Posterior vena cava (tissue), 2 donors: ENCODE measurements around the gene C1QTNF1. TPM values are rescaled to one million over a fixed set of nuclear protein-coding genes. Genes with fewer than 3 reads are reported as not detected.
A peak's percentile ranks its signal among the peaks of the same experiment; 100 is the strongest.

Experiments
- DNase-seq: peaks from one replicate; pipeline ENCODE4 v3.0.0-alpha.2; 2020; ENCODE audit warnings: low spot score
- intact Hi-C, 2 donors: fragments of 100-400 bp; cut with DNase I; formaldehyde crosslinking; loops; one replicate each; pipeline versions ENCODE4 v1.14.1 to v1.14.2; 2022 to 2023
- long read RNA-seq, 2 donors: library from polyadenylated mRNA; unstranded; transcript quantifications; one replicate each; pipeline ENCODE4 v2.0.0, GENCODE V29; 2020 to 2021
- total RNA-seq, 2 donors: library from RNA; stranded (reverse); fragmentation: NEBNext Ultra II Directional; extraction: Animal tissue kit (Norgen Biotek cat#: 25700); gene quantifications; one replicate each; pipeline ENCODE4 v1.2.1, GENCODE V29; 2021
- donor health status: DM: yes; HTN: yes; CAD: no.
- donor health status: DM: yes; HTN: yes; CAD: no.

C1QTNF1 gene
- total RNA-seq, result 100 to 1,000 TPM; 172 to 261 TPM
- long read RNA-seq, donor 1, transcript C1QTNF1-206 (4 exons, 1,672 nt), result major isoform, 23 of 77 reads
- long read RNA-seq, donor 1, partial matches to known transcripts, result 44 of 77 reads
- long read RNA-seq, donor 1, other reads (novel, unspliced or antisense), result 1 of 77 reads
- long read RNA-seq, donor 2, transcript C1QTNF1-206 (4 exons, 1,672 nt), result major isoform, 13 of 40 reads
- long read RNA-seq, donor 2, partial matches to known transcripts, result 20 of 40 reads
- long read RNA-seq, donor 2, other reads (novel, unspliced or antisense), result 2 of 40 reads

GRCh38 chr17:79023886-79024771 is at the start of gene C1QTNF1:
C1QTNF1 (plus strand) TSS chr17:79024169; CDS start chr17:79043969, 19,800 bp downstream.
- DNase-seq, result peak; percentile 91
- intact Hi-C loops, result no loop called here

- intact Hi-C loops, result loop anchor here (2.0 to 5.0 kb wide), 2 partner anchors 78 to 113 kb away; no protein-coding TSS in a partner anchor
- peak; percentile 92 for DNase-seq
Measured at GRCh38 chr17:78974635-78975591, 49.1 kb upstream of the C1QTNF1 start.

- DNase-seq, result no peak
- intact Hi-C loops, result no loop called here
Measured at GRCh38 chr17:78976907-78977680, 46.9 kb upstream of the C1QTNF1 start.

- DNase-seq, result no peak
- intact Hi-C loops, result no loop called here
Measured at GRCh38 chr17:78977681-78977943, 46.4 kb upstream of the C1QTNF1 start.

- intact Hi-C loops, result no loop called here
- DNase-seq, result no peak
Measured at GRCh38 chr17:78977997-78978973, 45.7 kb upstream of the C1QTNF1 start.

GRCh38 chr17:78979780-78980623 is 44.0 kb upstream of the C1QTNF1 start, which contains the start of gene LGALS3BP:
LGALS3BP (minus strand) TSS chr17:78979923; CDS start chr17:78977191, 2,732 bp downstream.
- peak; percentile 87 for DNase-seq

GRCh38 chr17:78980624-78980972 is 43.4 kb upstream of the C1QTNF1 start:
- no peak for DNase-seq
- intact Hi-C loops, result no loop called here

More at GRCh38 chr17:78979780-78980623, 44.0 kb upstream of the C1QTNF1 start, which contains the start of gene LGALS3BP:
- intact Hi-C loops, result no loop called here

- intact Hi-C loops, result no loop called here
Measured at GRCh38 chr17:78981010-78981888, 42.7 kb upstream of the C1QTNF1 start.

GRCh38 chr17:78985395-78985794 is 38.6 kb upstream of the C1QTNF1 start:
- intact Hi-C loops, result no loop called here
- DNase-seq, result no peak

More at GRCh38 chr17:78981010-78981888, 42.7 kb upstream of the C1QTNF1 start:
- no peak for DNase-seq

GRCh38 chr17:78986048-78986648 is 37.8 kb upstream of the C1QTNF1 start:
- intact Hi-C loops, result no loop called here
- peak; percentile 82 for DNase-seq

- intact Hi-C loops, result no loop called here
- DNase-seq, result no peak
Measured at GRCh38 chr17:78986649-78987328, 37.2 kb upstream of the C1QTNF1 start.

GRCh38 chr17:78988152-78988551 is 35.8 kb upstream of the C1QTNF1 start:
- DNase-seq, result no peak
- intact Hi-C loops, result no loop called here

GRCh38 chr17:78990349-78991016 is 33.5 kb upstream of the C1QTNF1 start:
- peak; percentile 77 for DNase-seq
- intact Hi-C loops, result no loop called here

- intact Hi-C loops, result no loop called here
Measured at GRCh38 chr17:78991017-78991738, 32.8 kb upstream of the C1QTNF1 start.

More at GRCh38 chr17:78991017-78991738, 32.8 kb upstream of the C1QTNF1 start:
- peak; percentile 76 for DNase-seq
